OCI-LY7 (cell line): ENCODE results near the gene POLR2L. TPM values are rescaled to one million over a fixed set of nuclear protein-coding genes. Genes with fewer than 3 reads are reported as not detected.

ENCODE experiments used
- BruUV-seq: library from RNA; stranded (reverse); fragments of 400-500 nt; replicated peaks from 2 replicates; lab custom pipeline; 2021; lab: Mats Ljungman, UMichigan
- CTCF ChIA-PET: fragments of 300-600 bp; sonication (Branson Sonifier 250); formaldehyde crosslinking; loops from one replicate; lab custom pipeline; 2022; ENCODE audit warnings: antibody characterized with exemption; ENCODE audit not compliant: unreplicated experiment; lab: Charles Lee
- POLR2A ChIA-PET: fragments of 300-600 bp; sonication (Branson Sonifier 250); formaldehyde crosslinking; loops from one replicate; lab custom pipeline; 2022; ENCODE audit warnings: antibody characterized with exemption; lab: Charles Lee
- DNase-seq: peaks from one replicate; pipeline ENCODE4 v3.0.0-alpha.2; 2015; ENCODE audit warnings: low spot score
- H2AFZ ChIP-seq: fragments of 200-600 bp; sonication (generic), shearing (Covaris generic); 2 replicates; pipeline ENCODE4 v1.6.1; 2014; ENCODE audit warnings: mild to moderate bottlenecking, antibody characterized with exemption, low read length, moderate library complexity
- H3K27ac ChIP-seq: fragments of 200-600 bp; sonication (generic); 2 replicates; pipeline ENCODE4 v1.5.1; 2014; ENCODE audit warnings: mixed run types, low read depth, mild to moderate bottlenecking, moderate library complexity, low read length, inconsistent platforms; ENCODE audit not compliant: poor library complexity, severe bottlenecking
- H3K36me3 ChIP-seq: fragments of 200-600 bp; sonication (generic); 2 replicates; pipeline ENCODE4 v1.6.1; 2014; ENCODE audit warnings: mild to moderate bottlenecking, antibody characterized with exemption, low read length, moderate library complexity, mixed read lengths; ENCODE audit not compliant: insufficient read depth
- H3K4me1 ChIP-seq: fragments of 200-600 bp; sonication (generic); 2 replicates; pipeline ENCODE4 v1.5.1; 2014; ENCODE audit warnings: mild to moderate bottlenecking, low read length; ENCODE audit not compliant: insufficient read depth, poor library complexity, severe bottlenecking
- H3K4me2 ChIP-seq: fragments of 200-600 bp; sonication (generic); 2 replicates; pipeline ENCODE4 v1.6.1; 2014; ENCODE audit warnings: mild to moderate bottlenecking, low read length
- H3K4me3 ChIP-seq: fragments of 200-600 bp; sonication (generic); 2 replicates; pipeline ENCODE4 v1.5.1; 2014; ENCODE audit warnings: mild to moderate bottlenecking, low read depth, low read length; ENCODE audit not compliant: poor library complexity, severe bottlenecking
- H3K79me2 ChIP-seq: fragments of 200-600 bp; sonication (generic); 2 replicates; pipeline ENCODE4 v1.6.1; 2016; ENCODE audit warnings: low read depth, mild to moderate bottlenecking, low read length, moderate library complexity, mixed read lengths; ENCODE audit not compliant: insufficient read depth
- H3K9me2 ChIP-seq: fragments of 200-600 bp; sonication (generic); 2 replicates; pipeline ENCODE4 v1.6.1; 2016; ENCODE audit warnings: mild to moderate bottlenecking, low read length, mixed read lengths; ENCODE audit not compliant: insufficient read depth
- H3K9me3 ChIP-seq: fragments of 200-600 bp; sonication (generic); 2 replicates; pipeline ENCODE4 v1.6.1; 2014; ENCODE audit warnings: mild to moderate bottlenecking, mixed run types, low read length, mixed read lengths
- H4K20me1 ChIP-seq: fragments of 200-600 bp; sonication (generic); 2 replicates; pipeline ENCODE4 v1.6.1; 2014; ENCODE audit warnings: mild to moderate bottlenecking, antibody characterized with exemption, low read length, moderate library complexity, mixed read lengths; ENCODE audit not compliant: insufficient read depth
- EZH2phosphoT487 ChIP-seq: fragments of 200-600 bp; sonication (generic); IDR thresholded peaks from 2 replicates; pipeline ENCODE4 v1.6.1; 2018; ENCODE audit warnings: low read depth, borderline replicate concordance, mild to moderate bottlenecking, mixed run types, antibody characterized with exemption, low read length, moderate library complexity, mixed read lengths
- intact Hi-C: fragments of 100-400 bp; cut with micrococcal nuclease; formaldehyde crosslinking; loops from one replicate; pipeline ENCODE4 v1.10.0; 2022; ENCODE audit not compliant: unreplicated experiment
- total RNA-seq, 2 experiments: library from RNA; depleted of rRNA in 1 of 2; stranded (reverse); fragments of >200 nt in 1 of 2; shearing (Covaris generic) in 1 of 2; gene quantifications; 2 replicates each; pipeline ENCODE4 v1.2.3, GENCODE V29; 2014 to 2022
- TF ChIP-seq, protein P1 (sequence below): fragments of 200-600 bp; sonication (generic); conservative IDR thresholded peaks from 2 replicates; pipeline ENCODE4 v1.5.1; 2014; ENCODE audit warnings: mild to moderate bottlenecking, antibody characterized with exemption, low read length, moderate library complexity, mixed read lengths

The POLR2L gene
- total RNA-seq, 2 experiments from 2014 or later: 88.3 to 206 TPM

DNA sequence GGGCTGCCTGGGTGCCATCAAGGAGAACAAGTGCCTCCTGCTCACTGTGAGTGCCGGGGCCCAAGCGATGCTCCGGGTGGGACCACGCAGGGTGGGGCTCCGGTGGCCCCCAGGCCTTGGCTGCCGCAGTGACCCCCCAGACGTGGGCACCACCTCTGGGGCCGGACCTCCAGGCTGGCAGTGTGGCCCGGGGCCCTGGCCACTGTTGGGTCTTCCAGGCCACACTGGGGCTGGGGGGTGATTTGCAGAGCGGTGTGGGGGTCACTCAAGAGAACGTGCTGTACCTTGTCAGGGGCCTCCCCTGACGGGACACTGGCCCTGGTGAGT, 20.3 kb upstream of the POLR2L start:
- TF ChIP-seq EZH2phosphoT487: no peak
- TF ChIP-seq, protein P1, sequence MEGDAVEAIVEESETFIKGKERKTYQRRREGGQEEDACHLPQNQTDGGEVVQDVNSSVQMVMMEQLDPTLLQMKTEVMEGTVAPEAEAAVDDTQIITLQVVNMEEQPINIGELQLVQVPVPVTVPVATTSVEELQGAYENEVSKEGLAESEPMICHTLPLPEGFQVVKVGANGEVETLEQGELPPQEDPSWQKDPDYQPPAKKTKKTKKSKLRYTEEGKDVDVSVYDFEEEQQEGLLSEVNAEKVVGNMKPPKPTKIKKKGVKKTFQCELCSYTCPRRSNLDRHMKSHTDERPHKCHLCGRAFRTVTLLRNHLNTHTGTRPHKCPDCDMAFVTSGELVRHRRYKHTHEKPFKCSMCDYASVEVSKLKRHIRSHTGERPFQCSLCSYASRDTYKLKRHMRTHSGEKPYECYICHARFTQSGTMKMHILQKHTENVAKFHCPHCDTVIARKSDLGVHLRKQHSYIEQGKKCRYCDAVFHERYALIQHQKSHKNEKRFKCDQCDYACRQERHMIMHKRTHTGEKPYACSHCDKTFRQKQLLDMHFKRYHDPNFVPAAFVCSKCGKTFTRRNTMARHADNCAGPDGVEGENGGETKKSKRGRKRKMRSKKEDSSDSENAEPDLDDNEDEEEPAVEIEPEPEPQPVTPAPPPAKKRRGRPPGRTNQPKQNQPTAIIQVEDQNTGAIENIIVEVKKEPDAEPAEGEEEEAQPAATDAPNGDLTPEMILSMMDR: no peak
- no peak overlapping the region for H3K4me3 ChIP-seq
- no peak overlapping the region for H2AFZ ChIP-seq
- H3K36me3 ChIP-seq: no peaks in the 10 kb centered on the region
- no peaks in the 10 kb centered on the region for H3K9me2 ChIP-seq
- BruUV-seq: no TSS peak
- H3K9me3 ChIP-seq: no peaks in the 10 kb centered on the region
- H4K20me1 ChIP-seq: no peaks in the 10 kb centered on the region
- no peaks in the 10 kb centered on the region for H3K4me1 ChIP-seq
- ChIA-PET POLR2A (no interaction called here), CTCF (no interaction called here)
- H3K4me2 ChIP-seq: no peak overlapping the region
- intact Hi-C loops: no loop called here
- no peak overlapping the region for H3K27ac ChIP-seq
- H3K79me2 ChIP-seq: no peaks in the 10 kb centered on the region
- DNase-seq: no peak

DNA sequence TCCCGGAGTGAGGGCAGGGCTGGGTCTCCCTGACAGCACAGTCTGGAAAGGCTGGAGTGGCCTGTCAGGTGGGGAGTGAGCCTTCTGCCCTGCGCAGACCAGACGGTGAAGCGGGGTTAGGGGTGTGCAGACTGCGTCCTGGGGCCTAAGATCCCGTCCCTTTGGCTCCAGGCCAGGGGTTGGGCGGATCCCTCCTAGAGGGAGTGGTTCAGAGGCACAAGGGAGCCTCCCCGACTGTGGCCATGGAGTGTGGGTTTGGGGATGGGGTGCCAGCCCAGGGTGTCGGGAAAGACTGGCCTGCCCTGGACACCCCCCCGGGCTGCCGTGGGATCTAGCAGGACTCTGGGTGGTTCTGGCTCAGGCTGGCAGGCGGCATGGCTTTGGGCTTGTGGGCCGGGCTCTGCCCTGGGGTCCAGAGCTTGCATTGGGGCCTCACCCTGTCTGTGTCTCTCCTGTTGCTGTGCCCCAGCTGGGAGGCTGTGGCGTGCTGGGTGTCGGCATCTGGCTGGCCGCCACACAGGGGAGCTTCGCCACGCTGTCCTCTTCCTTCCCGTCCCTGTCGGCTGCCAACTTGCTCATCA, 19.8 kb upstream of the POLR2L start:
- ChIA-PET CTCF (no interaction called here), POLR2A (no interaction called here)
- H4K20me1 ChIP-seq: no peaks in the 10 kb centered on the region
- no peaks in the 10 kb centered on the region for H3K9me2 ChIP-seq
- H3K4me3 ChIP-seq: no peak overlapping the region
- H2AFZ ChIP-seq: no peak overlapping the region
- no peak overlapping the region for H3K27ac ChIP-seq
- no peaks in the 10 kb centered on the region for H3K4me1 ChIP-seq
- no peaks in the 10 kb centered on the region for H3K9me3 ChIP-seq
- no peak for DNase-seq
- no peaks in the 10 kb centered on the region for H3K79me2 ChIP-seq
- H3K4me2 ChIP-seq: no peak overlapping the region
- H3K36me3 ChIP-seq: no peaks in the 10 kb centered on the region
- no TSS peak for BruUV-seq
- TF ChIP-seq, protein P1: no peak
- no peak for TF ChIP-seq EZH2phosphoT487
- intact Hi-C loops: no loop called here

DNA sequence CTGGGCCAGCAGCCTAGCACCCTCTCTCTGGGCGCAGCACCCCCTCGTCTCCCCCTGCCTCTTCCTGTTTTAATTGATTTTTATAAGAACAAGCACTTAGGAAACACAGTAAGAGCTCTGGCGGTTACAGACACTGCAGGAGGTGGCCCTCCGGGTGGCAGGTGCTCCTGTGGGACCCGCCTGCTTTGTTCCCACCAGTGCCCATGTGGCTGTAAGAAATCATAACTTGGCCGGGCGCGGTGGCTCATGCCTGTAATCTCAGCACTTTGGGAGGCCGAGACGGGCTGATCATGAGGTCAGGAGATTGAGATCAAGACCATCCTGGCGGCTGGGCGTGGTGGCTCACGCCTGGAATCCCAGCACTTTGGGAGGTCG, 18.8 kb upstream of the POLR2L start:
- no peak for DNase-seq
- POLR2A ChIA-PET: no interaction called here

More for the DNA sequence above, 18.8 kb upstream of the POLR2L start:
- CTCF ChIA-PET: no interaction called here
- no peaks in the 10 kb centered on the region for H3K79me2 ChIP-seq
- no peaks in the 10 kb centered on the region for H4K20me1 ChIP-seq
- H3K4me2 ChIP-seq: no peak overlapping the region
- no TSS peak for BruUV-seq
- no peaks in the 10 kb centered on the region for H3K36me3 ChIP-seq
- intact Hi-C loops: no loop called here
- TF ChIP-seq, protein P1: no peak
- no peak for TF ChIP-seq EZH2phosphoT487
- no peaks in the 10 kb centered on the region for H3K9me3 ChIP-seq
- no peak overlapping the region for H3K4me3 ChIP-seq
- H2AFZ ChIP-seq: no peak overlapping the region
- H3K9me2 ChIP-seq: no peaks in the 10 kb centered on the region
- H3K27ac ChIP-seq: no peak overlapping the region
- H3K4me1 ChIP-seq: peaks cover 5% of the 10 kb centered on the region
